Embryonic facial prominence (tissue), 1 donor: ENCODE results near the gene HRNR.
"Not testable (repeated sequence)": the region's sequence is repeated elsewhere in the genome, so short reads cannot be mapped to it uniquely, and the experiment has no call there.

Experiments
- DNase-seq: peaks from one replicate; pipeline ENCODE4 v3.0.0-alpha.2; 2016; ENCODE audit errors: extremely low spot score

HRNR gene

GRCh38 chr1:152224093-152224492 is at the start of gene HRNR:
HRNR (minus strand) TSS chr1:152224193; CDS start chr1:152223253, 940 bp downstream.
- no peak for DNase-seq

GRCh38 chr1:152256394-152256793 is 32.4 kb upstream of the HRNR start:
- DNase-seq = not testable (repeated sequence)

- DNase-seq = no peak
Measured at GRCh38 chr1:152252157-152252556, 28.2 kb upstream of the HRNR start.

- no peak for DNase-seq
Measured at GRCh38 chr1:152251391-152251790, 27.4 kb upstream of the HRNR start.

- no peak for DNase-seq
Measured at GRCh38 chr1:152247316-152247715, 23.3 kb upstream of the HRNR start.

GRCh38 chr1:152244576-152245273 is 20.7 kb upstream of the HRNR start:
- no peak for DNase-seq

GRCh38 chr1:152237093-152237492 is 13.1 kb upstream of the HRNR start:
- no peak for DNase-seq

- no peak for DNase-seq
Measured at GRCh38 chr1:152228831-152229230, 4.8 kb upstream of the HRNR start.

GRCh38 chr1:152227310-152227928 is 3.4 kb upstream of the HRNR start:
- no peak for DNase-seq

GRCh38 chr1:152225678-152226077 is 1.7 kb upstream of the HRNR start:
- DNase-seq = no peak

- DNase-seq = no peak
Measured at GRCh38 chr1:152220166-152221163, 3.5 kb downstream of the HRNR start.

- DNase-seq = not testable (repeated sequence)
Measured at GRCh38 chr1:152219438-152219837, 4.6 kb downstream of the HRNR start.

- no peak for DNase-seq
Measured at GRCh38 chr1:152218762-152219436, 5.1 kb downstream of the HRNR start.

GRCh38 chr1:152215604-152216003 is 8.4 kb downstream of the HRNR start:
- DNase-seq = not testable (repeated sequence)

GRCh38 chr1:152214911-152215310 is 9.1 kb downstream of the HRNR start:
- DNase-seq = not testable (repeated sequence)

GRCh38 chr1:152198982-152199381 is 25.0 kb downstream of the HRNR start:
- DNase-seq = no peak

GRCh38 chr1:152197361-152197941 is 26.5 kb downstream of the HRNR start:
- DNase-seq = no peak

GRCh38 chr1:152191711-152192110 is 32.3 kb downstream of the HRNR start:
- DNase-seq = no peak

GRCh38 chr1:152191260-152191659 is 32.7 kb downstream of the HRNR start:
- DNase-seq = no peak

- no peak for DNase-seq
Measured at GRCh38 chr1:152190589-152190988, 33.4 kb downstream of the HRNR start.
